HEK293T (cell line): Measurements from ENCODE around the gene BEX4.

Source experiments
- BHLHE40 ChIP-seq: fragments of 450-650 bp; IDR thresholded peaks from 2 replicates; pipeline ENCODE4 v1.6.1; 2016; ENCODE audit warnings: mild to moderate bottlenecking, moderate library complexity, borderline replicate concordance
- SP1 ChIP-seq: fragments of 450-650 bp; IDR thresholded peaks from 2 replicates; pipeline ENCODE4 v1.6.1; 2017
- ZNF384 ChIP-seq: fragments of 450-650 bp; IDR thresholded peaks from 2 replicates; pipeline ENCODE4 v1.6.1; 2016

DNA sequence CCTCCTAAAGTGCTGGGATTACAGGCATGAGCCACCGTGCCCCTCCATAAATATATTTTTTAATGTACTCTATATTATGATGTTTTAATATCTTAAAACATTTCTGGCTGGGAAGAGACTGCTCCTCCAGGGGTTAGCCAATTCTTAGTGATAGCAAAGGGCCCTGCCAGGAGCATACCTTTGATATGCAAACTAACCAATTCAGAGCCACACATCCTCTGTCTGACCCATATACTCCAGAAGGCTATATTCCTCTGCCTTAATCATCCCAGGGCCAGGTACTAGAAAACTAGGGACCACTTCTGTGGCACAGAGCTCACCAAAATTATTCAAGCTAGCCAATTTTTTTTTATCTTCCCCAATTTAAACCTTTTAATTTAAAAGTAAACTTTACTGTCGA, 43.6 kb upstream of the BEX4 start:
- no peak for TF ChIP-seq BHLHE40
- no peak for TF ChIP-seq ZNF384
- TF ChIP-seq SP1, result no peak
